Measurements from ENCODE around the gene CDK5RAP2. TPM values are rescaled to one million over a fixed set of nuclear protein-coding genes. Genes with fewer than 3 reads are reported as not detected.
"Not testable (repeated sequence)": the region's sequence is repeated elsewhere in the genome, so short reads cannot be mapped to it uniquely, and the experiment has no call there.

Gene CDK5RAP2
- total RNA-seq, 1 experiment from 2014 or later: 56.4 TPM

DNA sequence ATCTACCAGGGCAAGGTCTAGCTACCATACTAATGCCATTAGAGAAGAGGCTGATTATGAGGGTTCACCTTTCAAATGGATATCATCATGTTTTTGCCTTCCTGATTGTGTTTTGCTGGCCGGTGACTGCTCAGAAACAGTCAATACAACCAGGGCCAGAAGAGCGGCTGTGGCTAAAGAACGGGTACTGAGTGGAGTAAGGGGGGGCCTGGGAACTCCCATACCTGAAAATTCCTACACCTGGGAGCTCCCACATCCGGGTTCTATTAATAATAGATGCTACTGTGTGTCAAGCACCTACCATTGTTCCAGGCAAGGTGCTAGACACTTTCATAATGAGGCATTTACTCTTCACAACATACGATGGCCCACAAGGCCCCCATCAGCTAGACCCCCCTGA is 79.2 kb downstream of the CDK5RAP2 start:
- Histone ChIP-seq H3K23me2 (ENCODE audit: insufficient read length, low read depth, low read length, poor library complexity, severe bottlenecking) (no peaks in the 10 kb centered on the region), H3K79me2 (ENCODE audit: insufficient read depth, low read length) (peaks cover 2% of the 10 kb centered on the region; the same call in 1 of the 2 replicates), H2BK5ac (ENCODE audit: insufficient read length, low read length) (no peak overlapping the region), H3K4ac (ENCODE audit: low read depth, low read length) (no peak overlapping the region), H2BK20ac (ENCODE audit: low read depth, low read length, poor library complexity, severe bottlenecking) (no peak overlapping the region), H3K27ac (ENCODE audit: insufficient read length, low read depth, low read length) (no peak overlapping the region), H2AK5ac (ENCODE audit: insufficient read length, low read length) (no peak overlapping the region), H3K4me2 (ENCODE audit: insufficient read depth, insufficient read length, low read length) (no peak overlapping the region), H4K91ac (ENCODE audit: insufficient read length, low read depth, low read length) (no peak overlapping the region), H3K9ac (ENCODE audit: extremely low read depth, insufficient read length, low read length) (no peak overlapping the region), H3K14ac (ENCODE audit: insufficient read depth, low read length) (no peak overlapping the region), H3K4me1 (ENCODE audit: insufficient read depth, low read length) (no peaks in the 10 kb centered on the region), H4K8ac (replicated peaks; ENCODE audit: insufficient read length, low read depth, low read length) (no peak overlapping the region), H2AFZ (ENCODE audit: low read length) (no peak overlapping the region), H2BK12ac (ENCODE audit: insufficient read length, low read depth, low read length) (no peak overlapping the region), H3K23ac (ENCODE audit: insufficient read length, low read depth, low read length) (no peak overlapping the region), H4K20me1 (ENCODE audit: control insufficient read depth, insufficient read depth, insufficient read length) (peaks cover 2% of the 10 kb centered on the region), H3K18ac (ENCODE audit: insufficient read length, low read depth, low read length) (no peak overlapping the region), H2BK15ac (ENCODE audit: low read depth, low read length) (no peak overlapping the region), H3K56ac (ENCODE audit: insufficient read length, low read depth, low read length) (no peak overlapping the region), H3T11ph (ENCODE audit: low read length) (no peak overlapping the region), H2BK120ac (ENCODE audit: low read depth, low read length, poor library complexity, severe bottlenecking) (no peak overlapping the region), H3K9me3 (ENCODE audit: control insufficient read depth, low read depth, low read length) (no peaks in the 10 kb centered on the region), H3K79me1 (ENCODE audit: insufficient read depth, low read depth, low read length, poor library complexity, severe bottlenecking) (no peaks in the 10 kb centered on the region), H3K27me3 (ENCODE audit: insufficient read depth, low read length) (no peaks in the 10 kb centered on the region), H4K5ac (ENCODE audit: insufficient read length, low read depth, low read length) (no peak overlapping the region)
- Mint-ChIP-seq H3K27me3 (ENCODE audit: low read depth) (no peaks in the 10 kb centered on the region), H3K4me1 (peaks cover 5 to 11% of the 10 kb centered on the region in 2 experiments; a peak in 3 of 4 replicates), H3K9me3 (peaks cover 6 to 7% of the 10 kb centered on the region in 2 experiments; a peak in 4 of 5 replicates), H3K36me3 (ENCODE audit: insufficient read depth in 1 of 3, low read depth in 3 of 3) (peaks cover 28 to 32% (median 29%) of the 10 kb centered on the region in 3 experiments), H3K4me3 (no peak overlapping the region), H3K27ac (peak overlapping the region in 2 of 3 experiments; percentile 14 to 32; a peak in 2 of 7 replicates)
- DNase-seq: no peak
- WGBS (ENCODE audit: extremely low coverage, insufficient read length, low lambda C conversion rate): no CpG with 5 or more reads among the region's 5 CpGs
- TF ChIP-seq, protein P1, sequence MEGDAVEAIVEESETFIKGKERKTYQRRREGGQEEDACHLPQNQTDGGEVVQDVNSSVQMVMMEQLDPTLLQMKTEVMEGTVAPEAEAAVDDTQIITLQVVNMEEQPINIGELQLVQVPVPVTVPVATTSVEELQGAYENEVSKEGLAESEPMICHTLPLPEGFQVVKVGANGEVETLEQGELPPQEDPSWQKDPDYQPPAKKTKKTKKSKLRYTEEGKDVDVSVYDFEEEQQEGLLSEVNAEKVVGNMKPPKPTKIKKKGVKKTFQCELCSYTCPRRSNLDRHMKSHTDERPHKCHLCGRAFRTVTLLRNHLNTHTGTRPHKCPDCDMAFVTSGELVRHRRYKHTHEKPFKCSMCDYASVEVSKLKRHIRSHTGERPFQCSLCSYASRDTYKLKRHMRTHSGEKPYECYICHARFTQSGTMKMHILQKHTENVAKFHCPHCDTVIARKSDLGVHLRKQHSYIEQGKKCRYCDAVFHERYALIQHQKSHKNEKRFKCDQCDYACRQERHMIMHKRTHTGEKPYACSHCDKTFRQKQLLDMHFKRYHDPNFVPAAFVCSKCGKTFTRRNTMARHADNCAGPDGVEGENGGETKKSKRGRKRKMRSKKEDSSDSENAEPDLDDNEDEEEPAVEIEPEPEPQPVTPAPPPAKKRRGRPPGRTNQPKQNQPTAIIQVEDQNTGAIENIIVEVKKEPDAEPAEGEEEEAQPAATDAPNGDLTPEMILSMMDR (conservative IDR thresholded peaks at IDR 0.05): no peak

DNA sequence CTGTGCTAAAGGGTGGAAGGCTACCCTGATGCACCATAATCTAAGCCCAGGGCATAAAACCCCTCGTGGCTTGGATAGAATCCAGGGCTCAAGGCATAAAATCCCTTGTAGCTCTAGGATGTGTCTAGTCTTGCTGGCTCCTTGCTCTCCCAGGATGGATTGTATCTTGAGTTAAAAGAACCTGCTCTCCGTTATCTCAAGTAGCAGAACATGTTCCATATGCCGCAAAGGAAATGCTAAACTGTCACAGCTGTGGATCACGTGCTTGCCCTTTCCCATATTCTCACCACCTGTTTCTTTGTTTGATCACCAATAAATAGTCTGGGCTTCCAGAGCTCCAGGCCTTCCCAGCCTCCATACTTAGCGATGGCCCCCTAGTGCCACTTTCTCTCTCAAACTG is 82.1 kb downstream of the CDK5RAP2 start:
- H3K4me3 Mint-ChIP-seq; H2BK20ac ChIP-seq (ENCODE audit: low read depth, low read length, poor library complexity, severe bottlenecking); DNase-seq; H3K4me2 ChIP-seq (ENCODE audit: insufficient read depth, insufficient read length, low read length); H2BK12ac ChIP-seq (ENCODE audit: insufficient read length, low read depth, low read length); H2BK15ac ChIP-seq (ENCODE audit: low read depth, low read length); H4K20me1 ChIP-seq (ENCODE audit: control insufficient read depth, insufficient read depth, insufficient read length); H4K5ac ChIP-seq (ENCODE audit: insufficient read length, low read depth, low read length); H3K27ac ChIP-seq (ENCODE audit: insufficient read length, low read depth, low read length); H3T11ph ChIP-seq (ENCODE audit: low read length); H3K23me2 ChIP-seq (ENCODE audit: insufficient read length, low read depth, low read length, poor library complexity, severe bottlenecking); H2BK5ac ChIP-seq (ENCODE audit: insufficient read length, low read length); H3K4me1 ChIP-seq (ENCODE audit: insufficient read depth, low read length); H3K79me1 ChIP-seq (ENCODE audit: insufficient read depth, low read depth, low read length, poor library complexity, severe bottlenecking); H3K9me3 ChIP-seq (ENCODE audit: control insufficient read depth, low read depth, low read length); H3K4ac ChIP-seq (ENCODE audit: low read depth, low read length); H3K14ac ChIP-seq (ENCODE audit: insufficient read depth, low read length); H3K56ac ChIP-seq (ENCODE audit: insufficient read length, low read depth, low read length); H4K91ac ChIP-seq (ENCODE audit: insufficient read length, low read depth, low read length); H3K27me3 ChIP-seq (ENCODE audit: insufficient read depth, low read length); H4K8ac ChIP-seq (replicated peaks; ENCODE audit: insufficient read length, low read depth, low read length); H2AFZ ChIP-seq (ENCODE audit: low read length); H3K18ac ChIP-seq (ENCODE audit: insufficient read length, low read depth, low read length); H3K79me2 ChIP-seq (ENCODE audit: insufficient read depth, low read length); H3K23ac ChIP-seq (ENCODE audit: insufficient read length, low read depth, low read length); H3K4me1 Mint-ChIP-seq; H3K27me3 Mint-ChIP-seq (ENCODE audit: low read depth); H3K9ac ChIP-seq (ENCODE audit: extremely low read depth, insufficient read length, low read length); H2AK5ac ChIP-seq (ENCODE audit: insufficient read length, low read length); H2BK120ac ChIP-seq (ENCODE audit: low read depth, low read length, poor library complexity, severe bottlenecking): not testable (repeated sequence)
- Mint-ChIP-seq H3K36me3 (ENCODE audit: insufficient read depth in 1 of 3, low read depth in 3 of 3) (peaks cover 26 to 38% (median 37%) of the 10 kb centered on the region in 3 experiments), H3K9me3 (peaks cover 9 to 11% of the 10 kb centered on the region in 2 experiments), H3K27ac (peak overlapping the region in 2 of 3 experiments; percentile 21; a peak in 1 of 7 replicates)
- WGBS (ENCODE audit: extremely low coverage, insufficient read length, low lambda C conversion rate): no CpG with 5 or more reads among the region's 5 CpGs

All from H9 (cell line).